Measurements from ENCODE around the gene SNX5.
A peak's percentile ranks its signal among the peaks of the same experiment; 100 is the strongest.
"Not testable (repeated sequence)": the region's sequence is repeated elsewhere in the genome, so short reads cannot be mapped to it uniquely, and the experiment has no call there.

SNX5 gene

DNA sequence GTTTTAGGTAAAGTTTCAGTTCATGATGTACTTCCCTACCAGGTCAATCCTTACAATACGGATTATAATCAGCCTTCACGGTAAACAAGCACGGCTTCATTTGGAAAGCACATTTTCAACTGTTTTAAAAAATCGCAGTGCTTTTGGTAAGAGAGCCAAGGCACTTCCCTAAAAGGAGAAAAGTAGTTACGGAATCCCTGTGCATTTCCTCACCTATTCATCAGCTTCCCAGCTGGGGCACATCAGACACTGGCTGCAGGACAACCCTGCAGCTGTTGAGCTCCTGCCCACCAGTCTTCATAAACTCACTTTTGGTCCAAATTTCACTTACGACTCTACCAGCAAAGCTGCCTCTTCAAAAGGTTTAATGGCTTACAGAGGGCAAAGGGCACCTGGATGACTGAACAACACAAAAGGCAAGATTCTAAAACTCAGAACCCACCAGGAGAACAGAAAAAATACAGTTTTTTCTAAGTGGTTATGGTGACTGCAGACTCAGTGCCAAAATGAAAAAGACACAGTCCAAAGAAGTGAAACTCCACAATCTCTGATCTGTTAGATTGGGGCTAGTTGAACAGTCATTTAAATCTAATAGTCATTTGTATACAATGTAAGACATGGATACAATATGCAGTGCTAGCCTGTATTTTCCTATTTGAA lies 7.5 kb downstream of the SNX5 start:
- H3K4me3 ChIP-seq (ENCODE audit: low read depth, low read length): peak overlapping the region; percentile 1
- DNase-seq (ENCODE audit: low read depth): no peak
- TF ChIP-seq, protein P1, sequence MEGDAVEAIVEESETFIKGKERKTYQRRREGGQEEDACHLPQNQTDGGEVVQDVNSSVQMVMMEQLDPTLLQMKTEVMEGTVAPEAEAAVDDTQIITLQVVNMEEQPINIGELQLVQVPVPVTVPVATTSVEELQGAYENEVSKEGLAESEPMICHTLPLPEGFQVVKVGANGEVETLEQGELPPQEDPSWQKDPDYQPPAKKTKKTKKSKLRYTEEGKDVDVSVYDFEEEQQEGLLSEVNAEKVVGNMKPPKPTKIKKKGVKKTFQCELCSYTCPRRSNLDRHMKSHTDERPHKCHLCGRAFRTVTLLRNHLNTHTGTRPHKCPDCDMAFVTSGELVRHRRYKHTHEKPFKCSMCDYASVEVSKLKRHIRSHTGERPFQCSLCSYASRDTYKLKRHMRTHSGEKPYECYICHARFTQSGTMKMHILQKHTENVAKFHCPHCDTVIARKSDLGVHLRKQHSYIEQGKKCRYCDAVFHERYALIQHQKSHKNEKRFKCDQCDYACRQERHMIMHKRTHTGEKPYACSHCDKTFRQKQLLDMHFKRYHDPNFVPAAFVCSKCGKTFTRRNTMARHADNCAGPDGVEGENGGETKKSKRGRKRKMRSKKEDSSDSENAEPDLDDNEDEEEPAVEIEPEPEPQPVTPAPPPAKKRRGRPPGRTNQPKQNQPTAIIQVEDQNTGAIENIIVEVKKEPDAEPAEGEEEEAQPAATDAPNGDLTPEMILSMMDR (IDR thresholded peaks at IDR 0.05; ENCODE audit: low read depth, low read length, missing control alignments): no peak

DNA sequence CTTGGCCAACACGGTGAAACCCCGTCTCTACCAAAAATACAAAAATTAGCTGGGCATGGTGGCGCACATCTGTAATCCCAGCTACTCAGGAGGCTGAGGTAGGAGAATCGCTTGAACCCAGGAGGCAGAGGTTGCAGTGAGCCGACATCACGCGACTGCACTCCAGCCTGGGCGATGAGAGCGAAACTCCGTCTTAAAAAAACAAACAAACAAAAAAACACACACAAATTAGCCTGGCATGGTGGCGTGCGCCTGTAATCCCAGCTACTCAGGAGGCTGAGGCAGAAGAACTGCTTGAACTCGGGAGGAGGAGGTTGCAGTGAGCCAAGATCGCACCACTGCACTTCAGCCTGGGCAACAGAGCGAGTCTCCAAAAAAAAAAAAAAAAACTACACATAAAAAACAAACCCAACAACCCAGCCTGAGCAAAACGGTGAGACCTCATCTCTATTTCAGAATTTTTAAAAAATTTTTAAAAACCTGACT lies 8.2 kb downstream of the SNX5 start:
- DNase-seq (ENCODE audit: low read depth); H3K4me3 ChIP-seq (ENCODE audit: low read depth, low read length): not testable (repeated sequence)

DNA sequence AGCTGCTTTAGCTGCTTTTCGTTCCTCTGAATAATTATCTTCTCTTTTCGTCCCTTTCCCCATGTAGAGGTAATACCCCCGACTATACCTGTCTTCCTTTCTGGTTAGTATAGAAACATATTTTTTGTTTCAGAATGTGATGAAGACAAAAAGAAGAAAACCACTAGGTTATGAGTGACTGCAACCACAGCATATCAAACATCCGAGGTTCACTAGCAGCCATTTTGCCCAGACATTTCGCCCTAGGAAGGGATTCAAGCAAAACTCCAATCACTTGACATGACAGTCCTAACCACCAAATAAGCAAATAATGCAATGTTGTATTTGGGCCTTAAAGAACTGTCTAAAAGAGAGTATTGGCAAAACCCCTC lies 9.4 kb downstream of the SNX5 start:
- DNase-seq (ENCODE audit: low read depth): no peak
- TF ChIP-seq, protein P1 (IDR thresholded peaks at IDR 0.05; ENCODE audit: low read depth, low read length, missing control alignments): no peak
- H3K4me3 ChIP-seq (ENCODE audit: low read depth, low read length): peak overlapping the region; percentile 3; the same call in 1 of the 2 replicates

DNA sequence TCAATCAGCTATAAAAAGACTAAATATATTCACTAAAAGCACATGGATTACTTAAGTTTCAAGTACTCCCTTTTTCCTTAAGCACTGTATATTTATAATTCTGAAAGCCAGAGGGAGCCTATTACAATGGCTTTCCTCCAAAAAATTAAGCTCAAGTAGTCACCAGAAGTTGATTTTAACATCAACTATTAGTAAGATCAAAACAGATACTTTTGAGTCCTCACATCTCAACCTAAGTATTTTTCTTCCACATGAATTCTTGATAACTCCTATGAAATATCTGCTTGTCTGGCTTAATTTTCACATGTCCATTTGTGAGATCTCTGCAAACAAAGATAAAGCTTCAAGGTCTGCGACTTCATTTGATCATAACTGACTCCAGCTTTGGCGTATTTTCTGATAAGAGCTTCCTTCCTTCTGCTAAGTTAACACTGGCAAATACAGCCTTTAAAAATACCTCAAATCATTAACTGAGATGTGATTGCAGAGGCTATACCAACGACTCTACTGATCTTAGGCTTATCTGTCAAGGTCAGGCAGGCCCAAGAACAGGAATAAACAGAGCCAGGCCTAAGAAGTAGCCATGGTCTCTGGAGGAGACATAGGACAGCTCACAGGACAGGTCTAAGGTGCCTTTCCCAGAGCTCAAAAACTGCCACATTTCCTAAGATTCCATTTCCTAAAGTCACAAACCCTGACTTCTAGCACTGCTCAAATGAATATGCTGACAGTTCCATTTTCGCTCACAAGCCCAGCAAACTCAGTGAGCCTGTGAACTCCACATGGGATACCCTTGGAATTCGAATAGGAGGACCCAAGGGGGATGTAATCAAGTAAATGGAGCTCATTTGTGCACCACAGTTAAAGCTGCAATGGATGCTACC lies 10.0 kb downstream of the SNX5 start:
- DNase-seq (ENCODE audit: low read depth): no peak
- H3K4me3 ChIP-seq (ENCODE audit: low read depth, low read length): no peak overlapping the region; the same call in 1 of the 2 replicates
- TF ChIP-seq, protein P1 (IDR thresholded peaks at IDR 0.05; ENCODE audit: low read depth, low read length, missing control alignments): no peak

DNA sequence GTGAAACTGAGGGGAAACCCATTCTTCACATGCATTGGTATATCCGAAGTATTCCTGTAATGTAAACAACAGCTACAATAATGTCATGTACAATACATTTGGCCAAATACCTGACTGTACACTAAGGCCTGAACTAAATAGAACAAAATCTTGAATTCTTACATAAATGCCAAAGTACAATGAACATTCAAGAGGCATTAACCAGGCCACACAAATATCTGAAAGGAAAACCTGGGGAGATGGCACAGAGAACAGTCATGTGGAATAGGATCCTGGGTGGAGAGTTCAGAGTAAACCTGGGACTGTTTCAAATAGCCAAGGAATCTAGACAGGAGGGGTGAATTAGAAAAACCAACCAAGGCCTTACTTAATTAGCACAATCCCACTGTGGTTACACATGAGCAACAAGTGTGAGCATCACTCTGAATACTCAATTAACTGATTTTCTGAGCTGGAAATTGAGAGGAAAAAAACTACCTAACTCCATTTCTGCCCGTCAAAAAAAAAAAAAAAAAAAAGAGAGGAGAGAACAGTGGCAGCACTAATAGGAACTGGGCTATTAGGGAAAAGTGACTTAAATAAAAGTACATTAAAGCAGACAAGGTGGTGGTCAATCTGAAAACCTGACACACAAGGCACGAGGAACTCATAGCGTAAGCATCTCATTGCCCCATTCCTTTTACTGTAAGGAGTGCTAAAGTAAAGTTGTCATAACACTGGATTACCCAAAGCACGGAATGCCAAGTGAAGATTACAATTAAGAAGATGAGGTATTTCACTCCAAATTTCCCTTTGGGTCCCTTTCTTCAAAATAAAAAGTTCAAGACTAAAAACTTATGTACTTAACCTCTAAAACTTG lies 10.9 kb downstream of the SNX5 start:
- DNase-seq (ENCODE audit: low read depth): no peak
- TF ChIP-seq, protein P1 (IDR thresholded peaks at IDR 0.05; ENCODE audit: low read depth, low read length, missing control alignments): no peak
- no peak overlapping the region for H3K4me3 ChIP-seq (ENCODE audit: low read depth, low read length)

DNA sequence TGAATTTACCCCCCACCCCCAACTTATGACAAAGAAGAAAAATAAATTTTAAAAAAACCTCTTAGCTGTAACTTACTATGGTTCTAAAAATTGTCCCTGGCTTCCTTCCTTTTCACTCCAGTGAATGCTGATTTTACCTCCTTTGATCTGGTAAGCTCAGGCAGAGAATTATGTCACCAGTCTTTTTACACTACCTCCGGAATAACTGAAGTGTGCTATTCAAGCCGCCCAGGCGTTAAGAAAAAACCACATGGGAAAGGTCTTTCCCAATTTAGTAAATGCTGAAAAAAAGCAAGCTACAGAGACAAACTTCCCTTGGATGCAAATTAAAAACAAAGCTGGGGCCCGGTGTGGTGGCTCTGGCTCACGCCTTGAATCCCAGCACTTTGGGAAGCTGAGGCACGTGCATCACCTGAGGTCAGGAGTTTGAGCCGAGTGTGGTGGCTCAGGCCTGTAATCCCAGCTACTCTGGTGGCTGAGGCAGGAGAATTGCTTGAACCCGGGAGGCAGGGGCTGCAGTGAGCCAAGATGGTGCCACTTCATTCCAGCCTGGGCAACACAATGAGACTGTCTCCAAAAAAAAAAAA lies 12.4 kb downstream of the SNX5 start:
- no peak for DNase-seq (ENCODE audit: low read depth)
- TF ChIP-seq, protein P1 (IDR thresholded peaks at IDR 0.05; ENCODE audit: low read depth, low read length, missing control alignments): no peak
- H3K4me3 ChIP-seq (ENCODE audit: low read depth, low read length): no peak overlapping the region

All from GM12864 (cell line).